GM18868 (cell line): ENCODE measurements around the gene TMC7.

Experiments
- ATAC-seq: cut with Tn5 transposase; IDR thresholded peaks from one replicate; pipeline ENCODE4 v1.9.1; 2021; ENCODE audit warnings: mild to moderate bottlenecking, moderate library complexity; ENCODE audit not compliant: unreplicated experiment

Gene TMC7

DNA sequence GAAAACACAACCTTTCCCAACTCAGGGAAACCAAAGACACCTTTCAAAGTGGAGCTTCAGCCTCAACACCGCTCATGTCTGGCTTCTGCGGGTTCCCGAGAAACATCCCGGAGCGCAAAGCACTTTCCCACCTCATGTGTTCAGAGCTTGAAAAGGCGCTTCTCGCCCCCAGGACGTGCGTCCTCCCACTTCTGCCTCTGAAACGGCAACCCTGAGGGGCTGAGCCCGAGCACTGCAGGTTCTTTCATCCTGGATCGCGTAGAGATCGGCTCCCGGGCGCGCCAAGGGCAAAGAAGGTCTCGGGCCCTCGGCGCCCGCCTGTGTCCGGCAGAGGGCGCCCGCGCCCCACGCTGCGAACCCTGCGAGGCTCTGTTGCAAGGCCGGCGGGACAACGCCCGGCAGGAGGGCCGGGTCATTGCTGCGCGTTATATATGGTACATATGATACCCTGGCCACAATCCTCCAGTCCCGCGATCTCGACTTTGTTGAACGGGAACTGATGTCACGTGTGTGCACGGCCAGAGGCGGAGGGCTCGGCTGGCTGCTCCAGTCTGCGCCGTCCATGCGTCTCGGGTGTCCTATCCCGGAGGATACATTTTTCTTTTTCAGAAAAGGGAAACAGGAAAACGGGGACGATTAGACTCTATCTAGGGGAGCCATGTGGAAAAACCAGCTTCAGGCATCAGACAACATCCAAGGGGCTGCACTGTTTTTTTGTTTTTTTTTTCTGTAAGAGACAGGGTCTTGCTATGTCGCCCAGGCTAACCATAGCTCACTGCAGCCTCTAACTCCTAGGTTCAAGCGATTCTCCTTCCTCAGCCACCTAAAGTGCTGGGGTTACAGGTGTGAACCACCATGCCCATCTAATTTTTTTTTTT, 102.8 kb downstream of the TMC7 start:
- peak; percentile 77 for ATAC-seq

DNA sequence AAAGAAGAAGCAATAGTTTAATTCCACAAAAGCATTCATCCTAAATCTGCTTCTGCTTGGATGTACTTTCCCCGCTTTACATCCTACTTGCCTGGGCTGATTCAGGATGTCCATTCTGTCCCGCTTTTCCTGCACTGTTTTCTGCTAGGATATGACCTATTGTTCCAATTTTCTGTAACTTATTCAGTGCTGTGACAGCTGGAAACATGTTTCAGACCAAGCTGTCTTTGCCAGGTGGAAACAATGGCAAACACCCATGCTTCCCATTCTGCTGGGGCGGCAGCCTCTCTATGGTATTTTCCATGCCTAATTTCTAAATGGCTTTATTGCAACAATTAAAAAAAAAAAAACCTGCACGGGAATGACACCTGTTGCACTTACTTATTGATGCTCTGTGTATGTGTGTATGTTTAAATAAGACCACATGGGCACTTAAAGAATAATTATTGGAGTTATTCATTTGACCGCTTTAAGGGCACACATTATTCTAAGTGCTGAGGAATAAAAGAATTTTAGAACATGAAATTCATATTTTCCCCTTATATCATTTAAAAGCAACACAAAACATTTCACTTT, 104.7 kb downstream of the TMC7 start:
- ATAC-seq = no peak

GRCh38 chr16:19089410-19089955, 105.7 kb downstream of the TMC7 start:
- ATAC-seq = no peak

- ATAC-seq = no peak
Measured at GRCh38 chr16:19090916-19091315, 107.2 kb downstream of the TMC7 start.

- ATAC-seq = no peak
Measured at GRCh38 chr16:19092653-19093410, 109.1 kb downstream of the TMC7 start.

DNA sequence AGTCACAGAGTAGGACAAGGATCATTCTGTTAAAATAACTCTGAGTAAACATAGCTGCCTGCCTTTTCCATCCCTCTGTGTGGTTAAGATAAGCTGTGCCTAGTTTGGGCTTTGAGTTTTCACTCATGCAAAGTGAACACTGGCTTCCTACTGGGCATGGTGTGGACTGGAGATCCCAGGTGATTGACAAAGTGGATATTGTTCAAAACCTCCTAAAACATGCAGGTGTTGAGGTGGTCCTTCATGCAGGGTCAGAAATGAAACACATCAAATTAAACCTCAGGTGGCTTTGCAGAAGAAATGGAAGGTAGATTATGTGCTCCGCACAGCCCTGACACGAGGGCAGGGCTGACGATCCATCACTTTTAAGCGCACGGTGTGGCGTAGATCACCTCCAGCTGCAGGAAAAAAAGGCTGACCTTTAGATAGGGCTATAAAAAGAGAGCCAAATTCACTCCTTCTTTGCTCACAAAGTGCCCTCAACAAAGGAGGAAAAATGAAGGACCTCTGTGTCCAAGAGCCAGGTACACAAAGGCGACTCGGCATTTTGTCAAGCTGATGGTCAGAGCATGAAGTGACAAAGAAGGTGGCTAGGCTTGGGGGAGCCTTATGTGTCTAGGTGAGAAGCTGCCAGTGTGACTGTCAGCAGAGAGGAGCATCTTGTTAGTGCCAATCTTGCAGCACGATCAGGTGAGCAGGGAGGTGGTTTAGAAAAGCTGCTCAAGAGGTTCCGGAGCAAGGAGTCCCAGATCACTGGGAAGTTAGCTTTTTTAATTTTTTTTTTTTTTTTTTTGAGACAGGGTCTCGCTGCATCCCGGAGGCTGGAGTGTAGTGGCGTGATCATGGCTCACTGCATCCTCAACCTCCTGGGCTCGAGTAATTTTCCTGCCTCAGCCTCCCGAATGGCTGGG, 110.2 kb downstream of the TMC7 start:
- ATAC-seq = no peak

- ATAC-seq = no peak
Measured at GRCh38 chr16:19094542-19095365, 111.0 kb downstream of the TMC7 start.

DNA sequence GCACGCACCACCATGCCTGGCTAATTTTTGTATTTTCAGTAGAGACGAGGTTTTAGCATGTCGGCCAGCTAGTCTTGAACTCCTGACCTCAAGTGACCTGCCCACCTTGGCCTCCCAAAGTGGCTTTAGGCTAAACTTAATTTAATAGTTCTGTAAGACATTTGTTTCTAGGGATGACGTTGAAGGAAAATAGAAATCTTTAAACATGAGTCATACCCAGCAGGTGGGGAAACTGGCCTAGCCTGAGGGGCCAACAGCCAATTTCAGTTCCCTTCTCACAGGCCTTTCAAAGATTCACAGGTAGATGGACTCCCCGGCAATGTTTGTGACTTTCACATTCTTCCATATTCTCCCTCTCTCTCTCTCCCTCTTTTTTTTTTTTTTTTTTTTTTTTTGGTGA, 111.9 kb downstream of the TMC7 start:
- no peak for ATAC-seq

GRCh38 chr16:19098173-19098572, 114.4 kb downstream of the TMC7 start:
- no peak for ATAC-seq

- ATAC-seq = no peak
Measured at GRCh38 chr16:19102187-19102872, 118.6 kb downstream of the TMC7 start.

DNA sequence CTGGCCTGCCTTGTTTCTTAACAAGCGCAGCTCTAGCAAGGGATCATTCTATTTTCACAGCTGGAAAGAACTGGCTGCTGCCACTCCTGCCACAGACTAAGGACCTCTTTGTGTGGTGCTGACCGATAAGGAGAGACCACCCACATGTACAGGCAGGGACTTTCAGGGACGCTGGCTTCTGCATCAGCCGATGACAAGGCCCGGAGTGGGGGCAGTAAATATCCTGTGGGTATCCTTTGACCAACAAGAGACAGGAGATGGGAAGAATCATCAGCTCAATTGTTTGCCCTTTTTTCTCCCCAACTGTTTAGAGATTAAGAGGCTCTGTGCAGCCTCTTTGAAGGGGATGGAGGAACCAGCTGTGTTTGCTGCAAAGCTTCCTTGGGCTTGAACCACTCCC, 120.9 kb downstream of the TMC7 start:
- no peak for ATAC-seq

- ATAC-seq = no peak
Measured at GRCh38 chr16:19105131-19105530, 121.4 kb downstream of the TMC7 start.

DNA sequence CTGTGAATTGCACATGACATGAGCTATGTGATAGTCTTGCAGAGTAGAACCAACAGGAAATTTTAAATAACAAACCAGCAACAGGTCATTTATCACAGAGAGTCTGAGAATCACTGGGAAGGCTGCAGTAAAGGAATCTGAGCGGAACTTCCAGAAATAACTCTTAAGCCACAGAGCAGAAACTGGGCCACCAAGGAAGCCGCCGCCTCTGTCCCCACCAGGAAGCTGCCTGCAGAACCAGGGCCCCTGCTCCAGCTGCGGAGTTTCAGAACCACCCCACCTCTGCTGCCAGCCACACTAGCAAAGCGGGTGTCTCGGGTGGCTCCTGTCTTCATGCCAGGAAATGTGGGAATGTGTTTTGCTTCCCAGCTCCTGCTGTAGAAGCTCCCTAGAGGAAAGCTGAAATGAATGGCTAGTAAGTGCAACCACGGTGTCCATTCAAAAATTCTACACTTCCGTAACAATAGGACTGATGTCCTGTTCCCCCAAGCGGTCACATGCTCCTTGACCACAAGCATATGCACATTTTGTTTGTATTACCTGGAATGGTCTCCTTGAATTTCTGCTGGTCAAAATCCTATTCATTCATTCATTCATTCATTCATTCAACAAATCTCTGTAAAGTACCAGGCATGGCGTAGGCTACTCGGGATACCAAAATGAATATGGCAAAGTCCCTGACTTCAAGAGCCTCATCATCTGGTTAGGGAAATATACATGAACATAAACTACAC, 122.3 kb downstream of the TMC7 start:
- ATAC-seq = no peak

- ATAC-seq = no peak
Measured at GRCh38 chr16:19106625-19107020, 122.9 kb downstream of the TMC7 start.

DNA sequence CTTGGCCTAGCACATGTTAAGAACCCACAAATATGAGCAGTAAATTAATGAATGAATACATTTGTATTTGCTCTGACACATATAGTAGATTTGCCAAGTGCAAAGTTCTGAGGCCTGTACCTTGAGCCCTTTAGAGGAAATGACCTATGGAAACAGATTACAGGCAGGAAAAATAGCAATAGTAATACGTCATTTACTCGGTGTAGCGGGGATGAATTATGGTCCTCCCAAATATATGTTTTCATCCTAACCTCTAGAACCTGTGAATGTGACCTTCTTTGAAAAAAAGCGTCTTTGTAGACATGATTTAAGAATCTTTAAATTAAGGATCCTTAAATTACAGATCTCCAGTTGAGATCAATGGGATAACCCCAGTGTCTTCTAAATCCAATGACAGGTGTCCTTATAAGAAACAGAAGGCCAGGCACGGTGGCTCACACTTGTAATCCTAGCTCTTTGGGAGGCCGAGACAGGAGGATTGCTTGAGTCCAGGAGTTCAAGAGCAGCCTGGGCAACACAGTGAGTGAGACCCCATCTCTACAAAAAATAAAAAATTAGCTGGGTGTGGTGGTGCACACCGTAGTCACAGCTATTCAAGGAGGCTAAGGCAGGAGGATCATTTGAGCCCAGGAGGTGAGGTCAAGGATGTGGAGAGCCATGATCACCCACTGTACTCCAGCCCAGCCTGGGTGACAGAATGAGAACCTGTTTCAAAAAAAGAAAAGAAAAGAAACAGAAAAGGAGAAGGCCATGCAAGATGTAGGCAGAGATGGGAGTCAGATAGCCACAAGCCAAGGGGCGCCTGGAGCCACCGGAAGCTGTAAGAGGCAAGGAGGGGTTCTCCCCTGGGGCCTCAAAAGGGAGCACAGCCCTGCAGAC, 124.9 kb downstream of the TMC7 start:
- no peak for ATAC-seq

DNA sequence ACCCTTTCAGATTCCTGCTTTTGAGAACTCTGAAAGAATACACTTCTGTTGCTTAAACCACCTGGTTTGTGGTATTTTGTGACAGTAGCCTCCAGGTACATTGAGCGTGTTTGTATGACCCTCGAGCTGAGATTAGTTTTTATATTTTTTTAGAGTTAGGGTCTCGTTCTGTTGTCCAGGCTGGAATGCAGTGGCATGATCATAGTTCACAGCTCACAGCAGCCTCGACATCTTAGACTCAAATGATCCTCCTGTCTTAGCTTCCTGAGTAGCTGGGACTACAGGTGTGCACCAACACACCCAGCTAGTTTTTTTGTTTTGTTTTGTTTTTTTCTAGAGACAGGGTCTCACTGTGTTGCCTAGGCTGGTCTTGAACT, 125.5 kb downstream of the TMC7 start:
- no peak for ATAC-seq

- ATAC-seq = no peak
Measured at GRCh38 chr16:19110537-19111360, 127.0 kb downstream of the TMC7 start.
